Measurements from ENCODE around the gene AKAP4.

- no peak for TF ChIP-seq TAF1 (IDR thresholded peaks at IDR 0.05; ENCODE audit: borderline replicate concordance, low read depth, low read length)
- TF ChIP-seq POLR2A (IDR thresholded peaks at IDR 0.05; ENCODE audit: low read depth, low read length): no peak
- no peak for TF ChIP-seq POLR2AphosphoS5 (IDR thresholded peaks at IDR 0.05; ENCODE audit: low read depth, low read length)
Observed at GRCh38 chrX:50198348-50198747, 2.5 kb downstream of the AKAP4 start.
